ENCODE data around the gene OPN1SW.

DNA sequence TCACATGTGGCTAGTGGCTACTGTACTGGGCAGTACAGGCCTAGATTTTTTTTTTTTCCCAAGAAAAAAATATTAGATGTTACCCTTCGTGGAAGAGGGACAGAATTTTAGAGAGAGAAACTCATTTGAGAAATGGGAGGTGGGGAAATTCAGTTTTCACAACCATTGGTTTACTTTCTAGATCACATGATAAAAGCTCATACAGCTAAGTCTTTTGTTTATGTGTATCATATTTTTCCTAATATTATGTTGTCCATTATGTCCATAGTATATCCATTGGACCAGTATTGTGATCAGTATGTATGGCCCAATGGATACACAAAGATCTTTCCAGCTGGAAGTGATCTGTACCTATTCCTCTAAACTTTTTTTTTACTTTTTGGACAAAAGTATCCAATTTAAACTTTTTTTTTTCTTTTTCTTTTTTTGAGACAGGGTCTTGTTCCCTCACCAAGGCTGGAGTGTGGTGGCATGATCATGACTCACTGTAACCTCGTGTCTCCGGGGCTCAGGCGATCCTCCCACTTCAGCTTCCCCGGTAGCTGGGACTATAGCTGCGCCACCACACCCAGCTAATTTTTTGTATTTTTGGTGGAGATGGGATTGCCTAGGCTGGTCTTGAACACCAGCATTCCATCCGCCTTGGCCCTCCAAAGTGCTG lies 32.4 kb downstream of the OPN1SW start:
- TF ChIP-seq, protein P1, sequence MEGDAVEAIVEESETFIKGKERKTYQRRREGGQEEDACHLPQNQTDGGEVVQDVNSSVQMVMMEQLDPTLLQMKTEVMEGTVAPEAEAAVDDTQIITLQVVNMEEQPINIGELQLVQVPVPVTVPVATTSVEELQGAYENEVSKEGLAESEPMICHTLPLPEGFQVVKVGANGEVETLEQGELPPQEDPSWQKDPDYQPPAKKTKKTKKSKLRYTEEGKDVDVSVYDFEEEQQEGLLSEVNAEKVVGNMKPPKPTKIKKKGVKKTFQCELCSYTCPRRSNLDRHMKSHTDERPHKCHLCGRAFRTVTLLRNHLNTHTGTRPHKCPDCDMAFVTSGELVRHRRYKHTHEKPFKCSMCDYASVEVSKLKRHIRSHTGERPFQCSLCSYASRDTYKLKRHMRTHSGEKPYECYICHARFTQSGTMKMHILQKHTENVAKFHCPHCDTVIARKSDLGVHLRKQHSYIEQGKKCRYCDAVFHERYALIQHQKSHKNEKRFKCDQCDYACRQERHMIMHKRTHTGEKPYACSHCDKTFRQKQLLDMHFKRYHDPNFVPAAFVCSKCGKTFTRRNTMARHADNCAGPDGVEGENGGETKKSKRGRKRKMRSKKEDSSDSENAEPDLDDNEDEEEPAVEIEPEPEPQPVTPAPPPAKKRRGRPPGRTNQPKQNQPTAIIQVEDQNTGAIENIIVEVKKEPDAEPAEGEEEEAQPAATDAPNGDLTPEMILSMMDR (IDR thresholded peaks at IDR 0.05), result no peak
- TF ChIP-seq POLR2A (IDR thresholded peaks at IDR 0.05), result no peak

Measured in Peyer's patch (tissue), 4 donors.